Measurements from ENCODE around the gene TENM4. TPM values are rescaled to one million over a fixed set of nuclear protein-coding genes. Genes with fewer than 3 reads are reported as not detected.

The TENM4 gene
- total RNA-seq, 1 donor from 2014 or later: 5.1 TPM

DNA sequence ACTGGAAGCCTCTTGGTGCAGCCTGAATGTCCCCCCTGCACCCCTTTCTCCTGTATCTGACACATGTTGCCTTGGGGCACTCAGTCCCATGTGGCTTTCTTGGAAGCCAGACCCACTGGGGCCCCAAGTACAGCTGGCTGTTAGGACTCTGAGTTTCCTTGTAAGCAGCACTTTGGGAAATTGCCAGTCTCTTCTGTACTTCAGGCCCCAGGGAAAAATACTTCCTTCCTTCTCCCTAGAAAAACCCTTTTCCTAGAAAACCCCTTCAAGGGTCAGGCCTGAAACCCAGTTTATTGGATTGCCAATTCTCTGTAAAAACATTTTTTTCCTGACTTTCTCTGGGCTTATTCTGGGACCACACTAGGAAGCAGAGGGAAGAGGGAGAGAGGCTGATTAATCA is 360.3 kb downstream of the TENM4 start:
- H2AFZ ChIP-seq (replicated peaks): no peak overlapping the region
- H3K27ac ChIP-seq: no peak overlapping the region
- peaks cover 9% of the 10 kb centered on the region for H3K27me3 ChIP-seq
- peaks cover 36% of the 10 kb centered on the region for H3K4me1 ChIP-seq
- H3K9me3 Mint-ChIP-seq: peaks cover 7% of the 10 kb centered on the region
- TF ChIP-seq EZH2 (IDR thresholded peaks at IDR 0.05) (no peak), EZH2phosphoT487 (IDR thresholded peaks at IDR 0.05) (no peak)
- TF ChIP-seq, protein P1, sequence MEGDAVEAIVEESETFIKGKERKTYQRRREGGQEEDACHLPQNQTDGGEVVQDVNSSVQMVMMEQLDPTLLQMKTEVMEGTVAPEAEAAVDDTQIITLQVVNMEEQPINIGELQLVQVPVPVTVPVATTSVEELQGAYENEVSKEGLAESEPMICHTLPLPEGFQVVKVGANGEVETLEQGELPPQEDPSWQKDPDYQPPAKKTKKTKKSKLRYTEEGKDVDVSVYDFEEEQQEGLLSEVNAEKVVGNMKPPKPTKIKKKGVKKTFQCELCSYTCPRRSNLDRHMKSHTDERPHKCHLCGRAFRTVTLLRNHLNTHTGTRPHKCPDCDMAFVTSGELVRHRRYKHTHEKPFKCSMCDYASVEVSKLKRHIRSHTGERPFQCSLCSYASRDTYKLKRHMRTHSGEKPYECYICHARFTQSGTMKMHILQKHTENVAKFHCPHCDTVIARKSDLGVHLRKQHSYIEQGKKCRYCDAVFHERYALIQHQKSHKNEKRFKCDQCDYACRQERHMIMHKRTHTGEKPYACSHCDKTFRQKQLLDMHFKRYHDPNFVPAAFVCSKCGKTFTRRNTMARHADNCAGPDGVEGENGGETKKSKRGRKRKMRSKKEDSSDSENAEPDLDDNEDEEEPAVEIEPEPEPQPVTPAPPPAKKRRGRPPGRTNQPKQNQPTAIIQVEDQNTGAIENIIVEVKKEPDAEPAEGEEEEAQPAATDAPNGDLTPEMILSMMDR (IDR thresholded peaks at IDR 0.05): no peak
- H3K36me3 Mint-ChIP-seq: peaks cover 2% of the 10 kb centered on the region
- H3K4me2 ChIP-seq: peak overlapping the region; percentile 21
- peaks cover 2% of the 10 kb centered on the region for H3K27me3 Mint-ChIP-seq (ENCODE audit: insufficient read depth, low read depth)
- peaks cover 28% of the 10 kb centered on the region for H4K20me1 ChIP-seq (ENCODE audit: low read depth)
- H3K9ac ChIP-seq: no peak overlapping the region
- H3K4me1 Mint-ChIP-seq: peaks cover 66% of the 10 kb centered on the region
- DNase-seq (ENCODE audit: low spot score): no peak
- H3F3A ChIP-seq (ENCODE audit: low read depth): peaks cover 34% of the 10 kb centered on the region
- peak overlapping the region; percentile 53 for H3K27ac Mint-ChIP-seq
- no peaks in the 10 kb centered on the region for H3K9me3 ChIP-seq (ENCODE audit: low read depth)
- peak overlapping the region; percentile 10 for H3K4me3 Mint-ChIP-seq
- no peaks in the 10 kb centered on the region for H3K79me2 ChIP-seq (ENCODE audit: low read depth)
- no peaks in the 10 kb centered on the region for H3K36me3 ChIP-seq
- no peak overlapping the region for H3K4me3 ChIP-seq

DNA sequence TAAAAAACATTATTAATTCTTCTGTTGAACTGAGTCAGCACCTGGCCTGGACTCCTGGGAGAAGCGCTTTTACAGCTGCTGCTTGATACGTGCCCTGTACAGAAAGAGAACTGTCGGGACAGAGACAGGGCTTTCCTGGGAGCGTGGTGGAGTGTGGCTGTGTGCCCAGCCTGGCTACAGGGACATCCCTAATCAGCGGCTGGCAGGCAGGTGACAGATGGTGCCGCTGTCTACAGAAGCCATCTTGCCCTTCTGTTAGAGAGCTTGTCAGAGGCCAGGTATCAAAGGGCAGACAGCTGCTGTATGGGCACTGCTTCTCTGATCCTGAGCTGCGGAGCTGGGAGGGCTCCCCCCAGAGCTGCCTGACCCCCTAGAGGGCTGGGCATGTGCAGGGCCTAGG is 361.8 kb downstream of the TENM4 start:
- Histone ChIP-seq H3K9ac (no peak overlapping the region), H3K36me3 (no peaks in the 10 kb centered on the region), H3K4me1 (peaks cover 36% of the 10 kb centered on the region), H3F3A (ENCODE audit: low read depth) (peaks cover 34% of the 10 kb centered on the region), H4K20me1 (ENCODE audit: low read depth) (peaks cover 28% of the 10 kb centered on the region), H3K4me3 (no peak overlapping the region), H3K79me2 (ENCODE audit: low read depth) (no peaks in the 10 kb centered on the region), H3K9me3 (ENCODE audit: low read depth) (no peaks in the 10 kb centered on the region), H3K4me2 (no peak overlapping the region), H2AFZ (replicated peaks) (no peak overlapping the region), H3K27me3 (peaks cover 1% of the 10 kb centered on the region), H3K27ac (no peak overlapping the region)
- no peak for TF ChIP-seq EZH2phosphoT487 (IDR thresholded peaks at IDR 0.05)
- TF ChIP-seq EZH2 (IDR thresholded peaks at IDR 0.05): no peak
- TF ChIP-seq, protein P1 (IDR thresholded peaks at IDR 0.05): no peak
- peak overlapping the region; percentile 68 for H3K27ac Mint-ChIP-seq
- H3K4me1 Mint-ChIP-seq: peaks cover 69% of the 10 kb centered on the region
- peaks cover 7% of the 10 kb centered on the region for H3K9me3 Mint-ChIP-seq
- no peak for DNase-seq (ENCODE audit: low spot score)
- H3K36me3 Mint-ChIP-seq: peaks cover 2% of the 10 kb centered on the region
- H3K27me3 Mint-ChIP-seq (ENCODE audit: insufficient read depth, low read depth): peaks cover 2% of the 10 kb centered on the region
- no peak overlapping the region for H3K4me3 Mint-ChIP-seq

DNA sequence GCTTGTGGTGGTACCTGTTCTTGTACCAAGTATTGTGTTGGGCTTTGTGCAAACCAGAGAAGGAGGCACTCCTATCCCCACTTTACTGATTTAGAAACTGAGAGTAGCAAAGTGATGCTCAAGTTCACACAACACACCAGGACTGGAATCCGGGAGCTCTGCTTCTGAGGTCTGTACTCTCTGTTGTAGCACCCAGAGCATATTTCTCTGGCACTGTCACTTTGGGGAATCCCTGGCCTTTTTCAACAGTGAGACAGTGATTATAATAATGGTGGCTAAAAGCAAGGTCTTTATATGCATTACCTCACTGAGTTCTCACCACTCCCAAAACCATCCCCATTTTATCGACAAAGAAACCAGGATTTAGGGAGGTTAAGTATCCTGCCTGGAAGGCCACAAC is 362.4 kb downstream of the TENM4 start:
- Histone ChIP-seq H3K36me3 (no peaks in the 10 kb centered on the region), H3K4me2 (no peak overlapping the region), H2AFZ (replicated peaks) (no peak overlapping the region), H3F3A (ENCODE audit: low read depth) (peaks cover 30% of the 10 kb centered on the region), H4K20me1 (ENCODE audit: low read depth) (peaks cover 26% of the 10 kb centered on the region), H3K79me2 (ENCODE audit: low read depth) (no peaks in the 10 kb centered on the region), H3K4me1 (peaks cover 34% of the 10 kb centered on the region), H3K9me3 (ENCODE audit: low read depth) (no peaks in the 10 kb centered on the region), H3K27ac (no peak overlapping the region), H3K9ac (no peak overlapping the region), H3K4me3 (no peak overlapping the region), H3K27me3 (no peaks in the 10 kb centered on the region)
- peaks cover 7% of the 10 kb centered on the region for H3K9me3 Mint-ChIP-seq
- H3K36me3 Mint-ChIP-seq: peaks cover 2% of the 10 kb centered on the region
- H3K27ac Mint-ChIP-seq: peak overlapping the region; percentile 41
- H3K27me3 Mint-ChIP-seq (ENCODE audit: insufficient read depth, low read depth): peaks cover 2% of the 10 kb centered on the region
- no peak overlapping the region for H3K4me3 Mint-ChIP-seq
- no peak for DNase-seq (ENCODE audit: low spot score)
- TF ChIP-seq, protein P1 (IDR thresholded peaks at IDR 0.05): no peak
- TF ChIP-seq EZH2 (IDR thresholded peaks at IDR 0.05) (no peak), EZH2phosphoT487 (IDR thresholded peaks at IDR 0.05) (no peak)
- H3K4me1 Mint-ChIP-seq: peaks cover 72% of the 10 kb centered on the region

All from neural progenitor cell (in vitro differentiated cells).